GM20000 (cell line): ENCODE results near the gene XPR1.

Experiments
- DNase-seq: peaks from one replicate; pipeline ENCODE4 v3.0.0; 2012; ENCODE audit warnings: low spot score
- TF ChIP-seq, protein P1 (sequence below): IDR thresholded peaks from 2 replicates; pipeline ENCODE4 v1.5.1; 2012; ENCODE audit warnings: mild to moderate bottlenecking, control low read depth; ENCODE audit errors: extremely low read depth, missing control alignments

Gene XPR1

DNA sequence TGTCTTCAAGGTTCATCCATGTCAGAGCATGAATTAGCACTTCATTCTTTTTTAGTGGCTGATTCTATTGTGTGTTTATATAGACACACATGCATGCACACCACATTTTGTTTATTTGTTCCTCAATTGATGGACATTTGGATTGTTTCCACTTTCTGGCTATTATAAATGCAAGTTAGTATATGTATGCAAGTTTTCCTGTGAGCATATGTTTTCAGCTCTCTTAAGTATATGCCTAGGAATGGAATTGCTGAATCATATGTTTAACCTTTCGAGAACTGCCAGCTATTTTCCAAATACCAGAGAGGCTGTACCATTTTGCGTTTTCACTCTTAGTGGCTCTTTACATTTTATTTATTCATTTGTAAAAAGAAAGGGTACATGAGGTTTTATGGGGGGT, 171.0 kb downstream of the XPR1 start:
- no peak for DNase-seq
- TF ChIP-seq, protein P1, sequence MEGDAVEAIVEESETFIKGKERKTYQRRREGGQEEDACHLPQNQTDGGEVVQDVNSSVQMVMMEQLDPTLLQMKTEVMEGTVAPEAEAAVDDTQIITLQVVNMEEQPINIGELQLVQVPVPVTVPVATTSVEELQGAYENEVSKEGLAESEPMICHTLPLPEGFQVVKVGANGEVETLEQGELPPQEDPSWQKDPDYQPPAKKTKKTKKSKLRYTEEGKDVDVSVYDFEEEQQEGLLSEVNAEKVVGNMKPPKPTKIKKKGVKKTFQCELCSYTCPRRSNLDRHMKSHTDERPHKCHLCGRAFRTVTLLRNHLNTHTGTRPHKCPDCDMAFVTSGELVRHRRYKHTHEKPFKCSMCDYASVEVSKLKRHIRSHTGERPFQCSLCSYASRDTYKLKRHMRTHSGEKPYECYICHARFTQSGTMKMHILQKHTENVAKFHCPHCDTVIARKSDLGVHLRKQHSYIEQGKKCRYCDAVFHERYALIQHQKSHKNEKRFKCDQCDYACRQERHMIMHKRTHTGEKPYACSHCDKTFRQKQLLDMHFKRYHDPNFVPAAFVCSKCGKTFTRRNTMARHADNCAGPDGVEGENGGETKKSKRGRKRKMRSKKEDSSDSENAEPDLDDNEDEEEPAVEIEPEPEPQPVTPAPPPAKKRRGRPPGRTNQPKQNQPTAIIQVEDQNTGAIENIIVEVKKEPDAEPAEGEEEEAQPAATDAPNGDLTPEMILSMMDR = no peak

DNA sequence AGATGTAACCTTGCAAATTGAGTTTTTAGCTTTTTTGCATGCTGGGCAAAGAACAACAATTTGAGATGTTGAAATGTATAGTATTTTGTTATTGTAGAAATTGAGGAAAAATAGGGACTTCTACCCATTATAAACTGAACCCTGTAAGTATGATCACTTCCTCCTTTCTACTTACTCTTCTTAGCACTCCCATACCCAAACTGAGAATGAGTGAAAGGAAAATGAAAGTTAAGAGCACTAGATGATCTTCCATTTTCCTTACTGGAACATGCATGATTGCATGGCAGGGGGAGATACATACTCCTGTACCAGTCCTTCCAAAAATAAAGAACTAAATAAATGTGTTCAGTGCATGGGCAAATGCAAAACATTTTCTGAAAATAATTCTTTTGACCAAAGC, 173.5 kb downstream of the XPR1 start:
- peak; percentile 23 for DNase-seq
- TF ChIP-seq, protein P1 = no peak

DNA sequence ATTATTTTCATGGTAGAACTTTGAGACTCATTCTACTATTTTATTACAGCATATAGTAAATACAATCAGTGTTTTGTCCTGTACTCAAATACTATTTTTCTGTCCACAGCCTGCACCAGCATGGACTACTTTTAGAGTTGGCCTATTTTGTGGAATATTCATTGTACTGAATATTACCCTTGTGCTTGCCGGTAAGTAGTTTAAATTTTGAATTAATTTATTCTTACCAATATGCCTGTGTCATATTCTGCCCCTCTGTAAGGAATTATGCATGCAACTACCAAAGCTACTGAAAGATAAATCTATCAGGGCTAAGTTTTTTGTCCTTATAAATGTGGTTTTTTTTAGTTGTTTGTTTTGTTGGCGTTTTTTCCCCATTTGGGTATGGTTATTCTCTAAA, 179.5 kb downstream of the XPR1 start:
- DNase-seq = no peak
- TF ChIP-seq, protein P1 = no peak

DNA sequence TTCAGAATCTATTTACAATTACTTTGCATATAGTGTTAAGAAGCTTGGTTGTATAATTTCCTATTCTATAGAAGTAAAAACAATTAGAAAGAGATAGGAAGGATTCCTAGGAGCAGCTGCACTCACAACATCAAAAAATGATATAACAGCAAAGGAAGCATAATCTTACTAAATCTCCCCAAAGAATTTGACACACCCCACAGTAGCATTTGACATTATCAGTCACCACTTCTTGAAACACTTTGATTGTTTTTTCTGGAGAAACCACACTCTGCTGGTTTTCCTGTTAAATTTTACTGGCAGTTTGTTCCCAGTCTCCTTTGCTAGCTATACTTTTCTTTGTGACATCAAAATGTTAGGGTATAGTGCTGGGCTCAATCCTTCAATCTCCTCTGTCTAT, 180.1 kb downstream of the XPR1 start:
- DNase-seq = no peak
- TF ChIP-seq, protein P1 = no peak

DNA sequence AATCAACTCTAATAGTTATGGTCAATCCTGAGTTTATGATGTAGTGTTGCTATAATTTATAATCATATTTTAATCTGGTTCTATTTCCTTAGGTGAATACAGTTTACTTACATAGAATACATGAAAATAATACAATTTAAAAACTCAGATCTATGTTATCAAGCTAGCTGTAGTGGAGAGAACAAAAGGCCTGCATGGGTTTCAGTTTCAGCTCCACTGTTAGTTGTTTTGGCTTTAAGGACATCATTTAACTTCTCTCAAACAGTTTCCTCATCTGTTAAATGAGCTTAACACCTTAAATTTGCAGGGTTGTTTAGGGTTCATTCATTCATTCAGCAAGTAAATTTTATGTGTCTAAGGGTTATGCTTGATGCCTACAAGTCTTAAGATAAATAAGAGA, 182.4 kb downstream of the XPR1 start:
- TF ChIP-seq, protein P1 = no peak
- DNase-seq = no peak

DNA sequence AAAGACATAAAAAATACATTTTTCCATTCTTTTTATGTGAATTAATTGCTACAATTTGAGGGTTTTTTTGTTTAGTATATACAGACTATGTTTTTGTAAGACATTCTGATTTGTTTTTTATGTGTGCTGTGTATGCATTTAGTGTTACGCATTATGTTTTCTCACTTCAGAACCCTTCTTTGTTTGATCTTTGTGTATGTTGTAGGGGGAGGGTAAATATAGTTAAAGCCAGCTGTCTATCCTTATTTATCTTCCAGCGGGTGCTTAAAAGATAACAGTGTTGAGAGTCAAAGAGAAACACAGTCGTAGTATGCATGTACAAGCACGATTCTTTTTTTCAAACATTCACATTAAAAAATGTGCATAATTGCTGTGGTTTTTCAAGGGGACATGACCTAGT, 183.4 kb downstream of the XPR1 start:
- TF ChIP-seq, protein P1 = no peak
- DNase-seq = no peak

DNA sequence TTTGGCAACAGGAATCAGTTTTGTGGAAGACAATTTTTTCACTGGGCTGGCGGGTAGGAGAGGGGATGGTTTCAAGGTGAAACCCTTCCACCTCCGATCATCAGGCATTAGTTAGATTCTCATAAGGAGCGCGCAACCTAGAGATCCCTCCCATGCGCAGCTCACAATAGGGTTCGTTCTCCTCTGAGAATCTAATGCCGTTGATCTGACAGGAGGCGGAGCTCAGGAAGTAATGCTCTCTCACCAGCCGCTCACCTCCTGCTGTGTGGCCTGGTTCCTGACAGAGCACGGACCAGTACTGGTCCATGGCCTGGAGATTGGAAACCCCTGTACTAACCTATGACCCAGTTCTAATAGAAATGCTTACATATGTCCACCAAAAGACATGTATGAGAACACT, 184.3 kb downstream of the XPR1 start:
- no peak for DNase-seq
- TF ChIP-seq, protein P1 = no peak
